ENCODE results near the gene OCIAD2.

DNA sequence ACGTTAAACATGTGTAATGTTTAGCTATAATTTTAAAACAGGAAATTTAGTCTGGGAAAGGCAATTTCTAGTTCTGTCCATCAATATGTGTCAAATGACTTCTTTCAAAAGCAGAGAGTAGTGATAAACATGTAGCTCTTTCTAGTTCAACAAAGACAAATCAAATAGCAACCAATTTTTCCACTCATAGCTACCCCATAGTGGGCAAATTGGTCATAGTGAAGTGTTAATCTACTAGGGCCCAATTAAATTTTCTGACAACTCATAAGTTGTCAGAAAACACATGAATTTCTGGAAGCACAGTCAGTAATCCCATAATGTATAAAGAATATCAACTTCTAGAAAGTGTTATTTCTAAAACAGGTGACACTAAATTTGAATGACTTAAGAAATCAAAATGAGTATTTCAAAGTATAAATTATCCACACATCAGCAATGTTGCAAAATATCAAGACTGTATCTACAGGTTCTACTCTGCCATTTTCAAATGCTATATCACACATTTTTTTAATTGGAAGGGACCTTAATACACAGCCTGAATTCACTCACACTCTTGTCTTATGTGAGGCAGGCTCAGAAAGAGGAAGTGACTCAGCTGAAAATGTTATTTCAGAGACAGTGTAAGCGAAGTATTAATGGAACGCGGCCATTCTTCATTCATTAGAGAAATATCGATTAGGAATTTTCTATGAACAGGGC is 7.7 kb downstream of the OCIAD2 start:
- TF ChIP-seq, protein P1, sequence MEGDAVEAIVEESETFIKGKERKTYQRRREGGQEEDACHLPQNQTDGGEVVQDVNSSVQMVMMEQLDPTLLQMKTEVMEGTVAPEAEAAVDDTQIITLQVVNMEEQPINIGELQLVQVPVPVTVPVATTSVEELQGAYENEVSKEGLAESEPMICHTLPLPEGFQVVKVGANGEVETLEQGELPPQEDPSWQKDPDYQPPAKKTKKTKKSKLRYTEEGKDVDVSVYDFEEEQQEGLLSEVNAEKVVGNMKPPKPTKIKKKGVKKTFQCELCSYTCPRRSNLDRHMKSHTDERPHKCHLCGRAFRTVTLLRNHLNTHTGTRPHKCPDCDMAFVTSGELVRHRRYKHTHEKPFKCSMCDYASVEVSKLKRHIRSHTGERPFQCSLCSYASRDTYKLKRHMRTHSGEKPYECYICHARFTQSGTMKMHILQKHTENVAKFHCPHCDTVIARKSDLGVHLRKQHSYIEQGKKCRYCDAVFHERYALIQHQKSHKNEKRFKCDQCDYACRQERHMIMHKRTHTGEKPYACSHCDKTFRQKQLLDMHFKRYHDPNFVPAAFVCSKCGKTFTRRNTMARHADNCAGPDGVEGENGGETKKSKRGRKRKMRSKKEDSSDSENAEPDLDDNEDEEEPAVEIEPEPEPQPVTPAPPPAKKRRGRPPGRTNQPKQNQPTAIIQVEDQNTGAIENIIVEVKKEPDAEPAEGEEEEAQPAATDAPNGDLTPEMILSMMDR (IDR thresholded peaks at IDR 0.05; ENCODE audit: insufficient read depth, low read length, poor library complexity, severe bottlenecking) = no peak
- no peak for TF ChIP-seq EZH2phosphoT487 (conservative IDR thresholded peaks at IDR 0.05; ENCODE audit: low read length)

Data from SU-DHL-6 (cell line).